Measurements from ENCODE around the gene SP9. TPM values are rescaled to one million over a fixed set of nuclear protein-coding genes. Genes with fewer than 3 reads are reported as not detected.

SP9 gene
- total RNA-seq, 1 donor from 2014 or later: not detected

Other genes with a start within 250 kb of the SP9 start
- gene OLA1, start 86.4 kb upstream of the SP9 start, total RNA-seq: 71.3 TPM
- 41.2 TPM for gene SCRN3, start 60.8 kb downstream of the SP9 start, total RNA-seq
- 14.7 TPM for gene GPR155, start 152.1 kb downstream of the SP9 start, total RNA-seq

Measured in Right ventricle myocardium superior (tissue), 1 donor.